GM12878 (cell line): ENCODE data around the gene VANGL2. TPM values are rescaled to one million over a fixed set of nuclear protein-coding genes. Genes with fewer than 3 reads are reported as not detected.

Experiments
- CEBPZ ChIP-seq: fragments of 150-350 bp; IDR thresholded peaks from 2 replicates; pipeline ENCODE4 v1.6.1; 2016; ENCODE audit warnings: low read depth, low read length
- GABPA ChIP-seq: IDR thresholded peaks from 2 replicates; pipeline ENCODE4 v1.6.1; 2014; ENCODE audit warnings: antibody characterized with exemption, low read depth, mild to moderate bottlenecking, inconsistent platforms
- GATAD2B ChIP-seq: fragments of 450-650 bp; conservative IDR thresholded peaks from 2 replicates; pipeline ENCODE4 v1.6.1; 2017; ENCODE audit warnings: low read depth, mild to moderate bottlenecking, moderate library complexity
- HCFC1 ChIP-seq: fragments of 150-350 bp; IDR thresholded peaks from 2 replicates; pipeline ENCODE4 v1.6.1; 2014; ENCODE audit warnings: low read length
- RCOR1 ChIP-seq: conservative IDR thresholded peaks from 2 replicates; pipeline ENCODE4 v1.6.1; 2012; ENCODE audit warnings: low read depth, low read length, improper control_type of control experiment
- SPI1 ChIP-seq: IDR thresholded peaks from 2 replicates; pipeline ENCODE4 v1.6.1; 2011; ENCODE audit warnings: low read depth, mild to moderate bottlenecking, low read length, moderate library complexity, borderline replicate concordance; ENCODE audit not compliant: insufficient read depth
- SUPT20H ChIP-seq: IDR thresholded peaks from 2 replicates; pipeline ENCODE4 v1.6.1; 2011; ENCODE audit warnings: low read depth, mild to moderate bottlenecking, low read length, moderate library complexity, borderline replicate concordance; ENCODE audit not compliant: control insufficient read depth
- WRNIP1 ChIP-seq: IDR thresholded peaks from 2 replicates; pipeline ENCODE4 v1.6.1; 2011; ENCODE audit warnings: low read depth, low read length, improper control_type of control experiment, borderline replicate concordance
- YBX1 ChIP-seq: fragments of 450-650 bp; IDR thresholded peaks from 2 replicates; pipeline ENCODE4 v1.6.1; 2016; ENCODE audit warnings: antibody characterized with exemption
- ZNF592 ChIP-seq: fragments of 450-650 bp; IDR thresholded peaks from 2 replicates; pipeline ENCODE4 v1.6.1; 2017; ENCODE audit warnings: mild to moderate bottlenecking, moderate library complexity
- ZZZ3 ChIP-seq: IDR thresholded peaks from 2 replicates; pipeline ENCODE4 v1.6.1; 2011; ENCODE audit warnings: low read depth; ENCODE audit not compliant: control insufficient read depth, insufficient read length
- polyA plus RNA-seq, 11 experiments: library from polyadenylated mRNA; depleted of rRNA in 4 of 11; unstranded in 6 of 11; stranded (reverse) in 5 of 11; fragments of >200 nt; fragmentation: Nextera tagmentation in 4 of 11; fragmentation: Illumina TruSeq in 1 of 11; extraction: Ambion mirVana in 4 of 11; extraction: Trizol in 1 of 11; gene quantifications; 1 replicate in 1 of 11; 2 replicates in 10 of 11; pipeline versions ENCODE4 v1.2.1 to v1.2.3, GENCODE V29; 2011 to 2016; ENCODE audit warnings: inconsistent platforms in 2 of 11, missing spikeins in 2 of 11, low read depth in 1 of 11
- total RNA-seq, 4 experiments: library from RNA; depleted of rRNA in 3 of 4; stranded (reverse); fragments of >200 nt in 3 of 4; fragmentation: Illumina TruSeq in 1 of 4; extraction: Trizol in 1 of 4; gene quantifications; 2 replicates each; pipeline versions ENCODE4 v1.2.1 to v1.2.3, GENCODE V29; 2013 to 2021

VANGL2 gene
- total and polyA plus RNA-seq, 10 of the 15 experiments (the other 5 are each of a cell fraction or from before 2014, with no cell fraction given), result 0.10 to 5.0 (median 0.27) TPM

- TF ChIP-seq SPI1 (no peak), ZNF592 (no peak), HCFC1 (no peak), SUPT20H (no peak), ZZZ3 (no peak), CEBPZ (no peak), RCOR1 (no peak), WRNIP1 (no peak), GATAD2B (no peak), GABPA (no peak), YBX1 (no peak)
Measured at GRCh38 chr1:160362168-160362957, 38.0 kb upstream of the VANGL2 start (continued).
